Cardiac septum (tissue), 1 donor: ENCODE results near the gene CNOT10. TPM values are rescaled to one million over a fixed set of nuclear protein-coding genes. Genes with fewer than 3 reads are reported as not detected.

Experiments
- total RNA-seq: library from RNA; stranded (reverse); fragmentation: NEBNext Ultra II Directional; extraction: Animal tissue kit (Norgen Biotek cat#: 25700); gene quantifications from one replicate; pipeline ENCODE4 v1.2.1, GENCODE V29; 2021
- donor health status: DM: no; HTN: no; CAD: no.

Gene CNOT10
- total RNA-seq, 1 donor from 2014 or later: 13.2 TPM

Other genes with a start within 250 kb of the CNOT10 start
- gene CMTM6, start 182.3 kb upstream of the CNOT10 start, total RNA-seq: 15.4 TPM
- gene DYNC1LI1, start 114.3 kb upstream of the CNOT10 start, total RNA-seq: 56.8 TPM
- not detected for gene TRIM71, start 132.8 kb downstream of the CNOT10 start, total RNA-seq